ENCODE results near the gene LSR. TPM values are rescaled to one million over a fixed set of nuclear protein-coding genes. Genes with fewer than 3 reads are reported as not detected.
"Not testable (repeated sequence)": the region's sequence is repeated elsewhere in the genome, so short reads cannot be mapped to it uniquely, and the experiment has no call there.

The LSR gene
- total RNA-seq, 1 donor from 2014 or later: 27.1 TPM

- Histone ChIP-seq H3F3A (ENCODE audit: low read depth) (no peaks in the 10 kb centered on the region), H3K27ac (no peak overlapping the region), H2AFZ (replicated peaks) (no peak overlapping the region), H3K4me3 (no peak overlapping the region), H3K27me3 (no peaks in the 10 kb centered on the region), H3K4me2 (no peak overlapping the region), H3K36me3 (no peaks in the 10 kb centered on the region), H3K9me3 (ENCODE audit: low read depth) (peaks cover 8% of the 10 kb centered on the region), H3K79me2 (ENCODE audit: low read depth) (no peaks in the 10 kb centered on the region), H3K9ac (no peak overlapping the region), H4K20me1 (ENCODE audit: low read depth) (no peaks in the 10 kb centered on the region), H3K4me1 (no peaks in the 10 kb centered on the region)
- Mint-ChIP-seq H3K4me1 (no peaks in the 10 kb centered on the region), H3K27me3 (ENCODE audit: insufficient read depth, low read depth) (peaks cover 4% of the 10 kb centered on the region), H3K36me3 (no peaks in the 10 kb centered on the region), H3K9me3 (peaks cover 15% of the 10 kb centered on the region), H3K4me3 (no peak overlapping the region), H3K27ac (no peak overlapping the region)
- no peak for TF ChIP-seq EZH2 (IDR thresholded peaks at IDR 0.05)
- TF ChIP-seq CTCF (IDR thresholded peaks at IDR 0.05): no peak
- TF ChIP-seq EZH2phosphoT487 (IDR thresholded peaks at IDR 0.05): no peak
- no peak for DNase-seq (ENCODE audit: low spot score)
Observed at GRCh38 chr19:35236638-35237400, 12.0 kb upstream of the LSR start.

- H3K9ac ChIP-seq; H3F3A ChIP-seq (ENCODE audit: low read depth): not testable (repeated sequence)
Observed at GRCh38 chr19:35239597-35239996, 9.2 kb upstream of the LSR start.

GRCh38 chr19:35240327-35240726 is 8.5 kb upstream of the LSR start:
- Mint-ChIP-seq H3K4me1 (no peaks in the 10 kb centered on the region), H3K9me3 (peaks cover 19% of the 10 kb centered on the region), H3K36me3 (no peaks in the 10 kb centered on the region), H3K4me3 (no peak overlapping the region), H3K27me3 (ENCODE audit: insufficient read depth, low read depth) (peaks cover 4% of the 10 kb centered on the region), H3K27ac (no peak overlapping the region)
- Histone ChIP-seq H2AFZ (replicated peaks) (no peak overlapping the region), H3K36me3 (no peaks in the 10 kb centered on the region), H3K4me3 (no peak overlapping the region), H3K79me2 (ENCODE audit: low read depth) (no peaks in the 10 kb centered on the region), H3K27ac (no peak overlapping the region), H3K4me1 (no peaks in the 10 kb centered on the region), H3K9ac (no peak overlapping the region), H3K9me3 (ENCODE audit: low read depth) (peaks cover 11% of the 10 kb centered on the region), H3K27me3 (no peaks in the 10 kb centered on the region), H3K4me2 (no peak overlapping the region), H3F3A (ENCODE audit: low read depth) (no peaks in the 10 kb centered on the region), H4K20me1 (ENCODE audit: low read depth) (no peaks in the 10 kb centered on the region)
- DNase-seq (ENCODE audit: low spot score): no peak
- no peak for TF ChIP-seq EZH2 (IDR thresholded peaks at IDR 0.05)
- no peak for TF ChIP-seq CTCF (IDR thresholded peaks at IDR 0.05)
- TF ChIP-seq EZH2phosphoT487 (IDR thresholded peaks at IDR 0.05): no peak

More at GRCh38 chr19:35239597-35239996, 9.2 kb upstream of the LSR start:
- H3K4me3 Mint-ChIP-seq; H4K20me1 ChIP-seq (ENCODE audit: low read depth); H3K27me3 Mint-ChIP-seq (ENCODE audit: insufficient read depth, low read depth); H3K27me3 ChIP-seq; H3K4me2 ChIP-seq; H3K27ac ChIP-seq; DNase-seq (ENCODE audit: low spot score); H3K27ac Mint-ChIP-seq; H3K4me3 ChIP-seq; H2AFZ ChIP-seq (replicated peaks); H3K4me1 ChIP-seq; H3K4me1 Mint-ChIP-seq; H3K36me3 Mint-ChIP-seq; H3K79me2 ChIP-seq (ENCODE audit: low read depth); H3K36me3 ChIP-seq: not testable (repeated sequence)
- peaks cover 11% of the 10 kb centered on the region for H3K9me3 ChIP-seq (ENCODE audit: low read depth)
- H3K9me3 Mint-ChIP-seq: peaks cover 18% of the 10 kb centered on the region

- Histone ChIP-seq H3K4me1 (no peaks in the 10 kb centered on the region), H3K9ac (no peak overlapping the region), H3K27ac (no peak overlapping the region), H3K36me3 (no peaks in the 10 kb centered on the region), H4K20me1 (ENCODE audit: low read depth) (no peaks in the 10 kb centered on the region), H3K79me2 (ENCODE audit: low read depth) (no peaks in the 10 kb centered on the region), H3K9me3 (ENCODE audit: low read depth) (peaks cover 11% of the 10 kb centered on the region), H3K27me3 (no peaks in the 10 kb centered on the region), H2AFZ (replicated peaks) (no peak overlapping the region), H3K4me3 (no peak overlapping the region), H3K4me2 (no peak overlapping the region), H3F3A (ENCODE audit: low read depth) (no peaks in the 10 kb centered on the region)
- no peak overlapping the region for H3K4me3 Mint-ChIP-seq
- DNase-seq (ENCODE audit: low spot score): no peak
- no peak overlapping the region for H3K27ac Mint-ChIP-seq
- H3K4me1 Mint-ChIP-seq: no peaks in the 10 kb centered on the region
- H3K36me3 Mint-ChIP-seq: no peaks in the 10 kb centered on the region
- no peak for TF ChIP-seq EZH2 (IDR thresholded peaks at IDR 0.05)
- no peak for TF ChIP-seq CTCF (IDR thresholded peaks at IDR 0.05)
- no peak for TF ChIP-seq EZH2phosphoT487 (IDR thresholded peaks at IDR 0.05)
- peaks cover 7% of the 10 kb centered on the region for H3K27me3 Mint-ChIP-seq (ENCODE audit: insufficient read depth, low read depth)
- peaks cover 22% of the 10 kb centered on the region for H3K9me3 Mint-ChIP-seq
Observed at GRCh38 chr19:35241417-35241816, 7.4 kb upstream of the LSR start.

All from neural progenitor cell (in vitro differentiated cells).